K562 (cell line): ENCODE results near the gene SLC15A3. TPM values are rescaled to one million over a fixed set of nuclear protein-coding genes. Genes with fewer than 3 reads are reported as not detected.

ENCODE experiments used
- BHLHE40 ChIP-seq: IDR thresholded peaks from 2 replicates; pipeline ENCODE4 v1.6.1; 2011; ENCODE audit warnings: low read length, improper control_type of control experiment
- DMBX1 ChIP-seq: fragments of 250-450 bp; sonication (Bioruptor Pico); IDR thresholded peaks from 2 replicates; pipeline ENCODE4 v1.8.0; 2022; ENCODE audit warnings: inconsistent platforms, mild to moderate bottlenecking, moderate library complexity, borderline replicate concordance
- HES1 ChIP-seq: fragments of 450-650 bp; IDR thresholded peaks from 2 replicates; pipeline ENCODE4 v1.6.1; 2016; ENCODE audit warnings: low read depth, mild to moderate bottlenecking, moderate library complexity
- HNRNPK ChIP-seq: fragments of 200-400 bp; formaldehyde crosslinking; IDR thresholded peaks from one replicate; pipeline ENCODE4 v1.6.1; 2018; ENCODE audit warnings: mild to moderate bottlenecking, low read depth, low read length; ENCODE audit not compliant: poor library complexity, severe bottlenecking
- KLF1 ChIP-seq: fragments of 450-650 bp; IDR thresholded peaks from 2 replicates; pipeline ENCODE4 v1.6.1; 2016; ENCODE audit warnings: missing genetic modification characterization, missing compliant biosample characterization
- MEF2A ChIP-seq: IDR thresholded peaks from 2 replicates; pipeline ENCODE4 v1.6.1; 2011; ENCODE audit warnings: low read depth, mild to moderate bottlenecking, low read length, moderate library complexity; ENCODE audit not compliant: control insufficient read depth
- MNT ChIP-seq, 2 experiments: fragments of 450-650 bp; conservative IDR thresholded peaks; 2 replicates each; pipeline ENCODE4 v1.6.1; 2017; ENCODE audit warnings: mild to moderate bottlenecking in 2 of 2, moderate library complexity in 2 of 2
- RBM34 ChIP-seq: fragments of 200-400 bp; formaldehyde crosslinking; IDR thresholded peaks from 2 replicates; pipeline ENCODE4 v1.6.1; 2018; ENCODE audit warnings: low read length, borderline replicate concordance; ENCODE audit not compliant: insufficient read depth
- ZNF407 ChIP-seq: fragments of 450-650 bp; IDR thresholded peaks from 2 replicates; pipeline ENCODE4 v1.6.1; 2016; ENCODE audit warnings: low read depth
- ZNF511 ChIP-seq: sonication (generic); formaldehyde crosslinking; IDR thresholded peaks from 2 replicates; pipeline ENCODE4 v1.8.0; 2022; ENCODE audit warnings: mild to moderate bottlenecking, missing genetic modification reagents
- polyA plus RNA-seq, 8 experiments: library from polyadenylated mRNA; depleted of rRNA in 4 of 8; stranded (reverse) in 5 of 8; unstranded in 3 of 8; fragments of >200 nt; fragmentation: Nextera tagmentation in 2 of 8; fragmentation: Illumina TruSeq in 1 of 8; extraction: Ambion mirVana in 2 of 8; extraction: Trizol in 1 of 8; gene quantifications; 2 replicates each; pipeline versions ENCODE4 v1.2.1 to v1.2.3, GENCODE V29; 2011 to 2014; ENCODE audit warnings: inconsistent platforms in 1 of 8, missing spikeins in 1 of 8
- total RNA-seq, 7 experiments: library from RNA; depleted of rRNA in 6 of 7; stranded (reverse); fragments of >200 nt in 6 of 7; fragmentation: Illumina TruSeq in 2 of 7; extraction: Trizol in 2 of 7; gene quantifications; 2 replicates each; pipeline versions ENCODE4 v1.2.1 to v1.2.3, GENCODE V29; 2011 to 2021; ENCODE audit warnings: low replicate concordance in 1 of 7
- TF ChIP-seq, protein P1 (sequence below): fragments of 450-650 bp; IDR thresholded peaks from one replicate; pipeline ENCODE4 v1.6.1; 2018; ENCODE audit warnings: mild to moderate bottlenecking, moderate library complexity; ENCODE audit not compliant: partially characterized antibody
- TF ChIP-seq, protein P2 (sequence below): fragments of 450-650 bp; IDR thresholded peaks from 2 replicates; pipeline ENCODE4 v1.6.1; 2016

SLC15A3 gene
- total and polyA plus RNA-seq, 9 of the 15 experiments (the other 6 are each of a cell fraction or from before 2014, with no cell fraction given) = 0.07 to 0.27 TPM; not detected in 7

DNA sequence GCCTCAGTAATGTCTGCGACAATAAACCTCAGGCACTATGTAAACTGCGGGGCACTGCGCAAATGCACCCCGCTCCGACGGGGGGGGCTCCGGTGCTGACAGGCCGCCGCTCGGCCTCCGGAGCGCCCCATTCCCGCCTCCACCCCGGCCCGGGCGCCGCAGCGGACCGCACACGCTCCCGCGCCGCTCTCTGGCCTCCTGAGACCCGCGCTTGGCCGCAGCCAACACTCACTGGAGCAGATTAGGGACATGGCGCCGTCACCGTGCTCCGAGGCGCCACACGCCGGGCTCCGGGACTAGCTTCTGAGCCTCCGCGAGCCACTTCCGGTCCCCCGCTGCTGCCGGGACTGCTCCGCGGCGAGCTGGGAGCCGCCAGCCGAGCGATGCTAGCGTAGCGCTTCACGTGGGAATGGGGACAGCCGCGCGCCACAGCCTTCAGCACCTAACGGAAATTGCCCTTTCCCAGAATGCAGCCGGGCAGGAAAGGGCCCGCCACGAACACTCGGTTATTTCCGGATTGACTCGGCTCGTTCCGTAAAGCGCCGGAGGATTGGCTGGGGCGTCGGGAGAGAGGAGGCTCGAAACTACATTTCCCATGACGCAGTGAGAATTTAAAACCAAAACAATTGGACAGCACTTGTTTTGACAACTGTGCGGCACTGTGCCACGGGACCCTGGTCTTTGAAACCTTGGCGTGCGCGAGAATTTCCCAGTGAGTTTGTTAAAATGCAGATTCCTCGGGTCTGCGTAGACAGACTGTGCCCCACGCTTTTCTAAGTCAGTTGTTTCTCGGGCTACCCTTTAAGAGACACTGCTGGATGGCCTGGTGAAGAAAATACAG, 45.6 kb downstream of the SLC15A3 start, which contains the start of gene PRPF19 (continued):
- TF ChIP-seq HES1 (no peak), ZNF511 (CRISPR knock-in tag) (peak; percentile 90), HNRNPK (no peak), RBM34 (no peak), MNT (conservative IDR thresholded peaks at IDR 0.05) (peak; percentile 91 to 94), KLF1 (tag) (0 out of 2 replicates have a peak, but pooled peaks have one; percentile 35), BHLHE40 (peak; percentile 50), MEF2A (0 out of 2 replicates have a peak, but pooled peaks have one; percentile 10), ZNF407 (no peak), DMBX1 (no peak)
- TF ChIP-seq, protein P1, sequence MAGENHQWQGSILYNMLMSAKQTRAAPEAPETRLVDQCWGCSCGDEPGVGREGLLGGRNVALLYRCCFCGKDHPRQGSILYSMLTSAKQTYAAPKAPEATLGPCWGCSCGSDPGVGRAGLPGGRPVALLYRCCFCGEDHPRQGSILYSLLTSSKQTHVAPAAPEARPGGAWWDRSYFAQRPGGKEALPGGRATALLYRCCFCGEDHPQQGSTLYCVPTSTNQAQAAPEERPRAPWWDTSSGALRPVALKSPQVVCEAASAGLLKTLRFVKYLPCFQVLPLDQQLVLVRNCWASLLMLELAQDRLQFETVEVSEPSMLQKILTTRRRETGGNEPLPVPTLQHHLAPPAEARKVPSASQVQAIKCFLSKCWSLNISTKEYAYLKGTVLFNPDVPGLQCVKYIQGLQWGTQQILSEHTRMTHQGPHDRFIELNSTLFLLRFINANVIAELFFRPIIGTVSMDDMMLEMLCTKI = no peak
- TF ChIP-seq, protein P2, sequence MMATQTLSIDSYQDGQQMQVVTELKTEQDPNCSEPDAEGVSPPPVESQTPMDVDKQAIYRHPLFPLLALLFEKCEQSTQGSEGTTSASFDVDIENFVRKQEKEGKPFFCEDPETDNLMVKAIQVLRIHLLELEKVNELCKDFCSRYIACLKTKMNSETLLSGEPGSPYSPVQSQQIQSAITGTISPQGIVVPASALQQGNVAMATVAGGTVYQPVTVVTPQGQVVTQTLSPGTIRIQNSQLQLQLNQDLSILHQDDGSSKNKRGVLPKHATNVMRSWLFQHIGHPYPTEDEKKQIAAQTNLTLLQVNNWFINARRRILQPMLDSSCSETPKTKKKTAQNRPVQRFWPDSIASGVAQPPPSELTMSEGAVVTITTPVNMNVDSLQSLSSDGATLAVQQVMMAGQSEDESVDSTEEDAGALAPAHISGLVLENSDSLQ = peak; percentile 65
